Testis (tissue), 3 donors: ENCODE results near the gene APBB3. TPM values are rescaled to one million over a fixed set of nuclear protein-coding genes. Genes with fewer than 3 reads are reported as not detected.
"Not testable (repeated sequence)": the region's sequence is repeated elsewhere in the genome, so short reads cannot be mapped to it uniquely, and the experiment has no call there.

Experiments used
- DNase-seq: peaks from one replicate; pipeline ENCODE4 v3.0.0-alpha.2; 2019
- H3K27ac ChIP-seq, 2 donors: fragments of 200-600 bp; sonication (generic); one replicate each; pipeline ENCODE4 v1.5.1; 2019
- H3K27me3 ChIP-seq: fragments of 200-600 bp; sonication (generic); one replicate; pipeline ENCODE4 v1.5.1; 2019
- H3K36me3 ChIP-seq: fragments of 200-600 bp; sonication (generic); one replicate; pipeline ENCODE4 v1.5.1; 2017; ENCODE audit warnings: low read depth; ENCODE audit errors: missing control alignments
- H3K4me1 ChIP-seq: fragments of 200-600 bp; sonication (generic); one replicate; pipeline ENCODE4 v1.5.1; 2019
- H3K4me3 ChIP-seq, 2 donors: fragments of 200-600 bp; sonication (generic); one replicate each; pipeline ENCODE4 v1.5.1; 2017 to 2019
- H3K9me3 ChIP-seq: fragments of 200-600 bp; sonication (generic); one replicate; pipeline ENCODE4 v1.5.1; 2017
- POLR2A ChIP-seq: fragments of 450-650 bp; IDR thresholded peaks from one replicate; pipeline ENCODE4 v1.6.1; 2017; ENCODE audit warnings: antibody characterized with exemption, mild to moderate bottlenecking, moderate library complexity
- WGBS, 2 donors: methylation state at CpG; one replicate each; pipeline ENCODE4 v1.1.5; 2018; 5-methylcytosine and 5-hydroxymethylcytosine counted together
- intact Hi-C: fragments of 100-400 bp; cut with DNase I; formaldehyde crosslinking; loops from one replicate; pipeline ENCODE4 v1.15.1; 2023; ENCODE audit warnings: low total_unique reads
- polyA plus RNA-seq: library from polyadenylated mRNA; stranded (reverse); fragments of 350-450 nt; fragmentation: Illumina TruSeq; extraction: RNeasy Lipid Tissue Mini Kit (QIAGEN cat#74804); gene quantifications from one replicate; pipeline ENCODE4 v1.2.3, GENCODE V29; 2014; ENCODE audit warnings: low read depth, low replicate concordance; ENCODE audit not compliant: insufficient read depth
- total RNA-seq, 2 donors: library from RNA; depleted of rRNA; stranded (reverse); fragments of >200 nt; gene quantifications; one replicate each; pipeline ENCODE4 v1.2.3, GENCODE V29; 2016
- TF ChIP-seq, protein P1 (sequence below), 3 experiments: fragments of 450-650 bp in 2 of 3; fragments of 200-600 bp in 1 of 3; sonication (generic) in 1 of 3; IDR thresholded peaks; one replicate each; pipeline ENCODE4 v1.5.1; 2016 to 2019; ENCODE audit warnings: antibody characterized with exemption in 3 of 3, mild to moderate bottlenecking in 2 of 3, moderate library complexity in 1 of 3

The APBB3 gene
- total and polyA plus RNA-seq, 3 donors from 2014 or later: 73.1 to 129 (median 122) TPM

DNA sequence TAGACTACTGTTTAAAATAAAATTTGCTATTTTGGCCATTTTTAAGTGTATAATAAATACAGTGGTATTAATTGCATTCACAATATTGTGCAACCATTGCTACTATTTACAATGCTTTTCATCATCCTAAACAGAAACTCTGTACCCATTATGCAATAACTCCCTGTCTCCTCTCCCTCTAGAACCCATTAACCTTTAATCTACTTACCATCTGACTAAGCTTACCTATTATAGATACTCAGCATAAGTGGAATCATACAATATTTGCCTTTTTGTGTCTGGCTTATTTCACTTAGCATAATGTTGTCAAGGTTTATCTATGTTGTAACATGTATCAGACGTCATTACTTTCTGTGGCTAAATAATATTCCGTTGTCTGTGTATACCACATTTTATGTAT, 42.6 kb upstream of the APBB3 start:
- H3K4me3 ChIP-seq: no peak overlapping the region
- TF ChIP-seq, protein P1, sequence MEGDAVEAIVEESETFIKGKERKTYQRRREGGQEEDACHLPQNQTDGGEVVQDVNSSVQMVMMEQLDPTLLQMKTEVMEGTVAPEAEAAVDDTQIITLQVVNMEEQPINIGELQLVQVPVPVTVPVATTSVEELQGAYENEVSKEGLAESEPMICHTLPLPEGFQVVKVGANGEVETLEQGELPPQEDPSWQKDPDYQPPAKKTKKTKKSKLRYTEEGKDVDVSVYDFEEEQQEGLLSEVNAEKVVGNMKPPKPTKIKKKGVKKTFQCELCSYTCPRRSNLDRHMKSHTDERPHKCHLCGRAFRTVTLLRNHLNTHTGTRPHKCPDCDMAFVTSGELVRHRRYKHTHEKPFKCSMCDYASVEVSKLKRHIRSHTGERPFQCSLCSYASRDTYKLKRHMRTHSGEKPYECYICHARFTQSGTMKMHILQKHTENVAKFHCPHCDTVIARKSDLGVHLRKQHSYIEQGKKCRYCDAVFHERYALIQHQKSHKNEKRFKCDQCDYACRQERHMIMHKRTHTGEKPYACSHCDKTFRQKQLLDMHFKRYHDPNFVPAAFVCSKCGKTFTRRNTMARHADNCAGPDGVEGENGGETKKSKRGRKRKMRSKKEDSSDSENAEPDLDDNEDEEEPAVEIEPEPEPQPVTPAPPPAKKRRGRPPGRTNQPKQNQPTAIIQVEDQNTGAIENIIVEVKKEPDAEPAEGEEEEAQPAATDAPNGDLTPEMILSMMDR (IDR thresholded peaks at IDR 0.05): no peak
- no peak for TF ChIP-seq POLR2A
- WGBS, 2 donors: 82 to 84% methylated on average over 2 of the region's 2 CpGs
- H3K4me1 ChIP-seq: peaks cover 4% of the 10 kb centered on the region
- no peaks in the 10 kb centered on the region for H3K27me3 ChIP-seq
- intact Hi-C loops: no loop called here
- no peaks in the 10 kb centered on the region for H3K9me3 ChIP-seq
- H3K36me3 ChIP-seq: no peaks in the 10 kb centered on the region
- no peak overlapping the region for H3K27ac ChIP-seq
- DNase-seq: no peak

GRCh38 chr5:140605879-140606278, 41.5 kb upstream of the APBB3 start:
- Histone ChIP-seq H3K36me3 (no peaks in the 10 kb centered on the region), H3K4me1 (no peaks in the 10 kb centered on the region), H3K4me3 (no peak overlapping the region), H3K27me3 (no peaks in the 10 kb centered on the region), H3K9me3 (no peaks in the 10 kb centered on the region), H3K27ac (no peak overlapping the region)
- WGBS, 2 donors: 80 to 81% methylated on average over 3 of the region's 3 CpGs
- intact Hi-C loops: no loop called here
- no peak for DNase-seq
- no peak for TF ChIP-seq POLR2A

- 94% methylated on average over 2 of the region's 2 CpGs for WGBS, 2 donors
- intact Hi-C loops: no loop called here
- Histone ChIP-seq H3K4me3 (no peak overlapping the region), H3K27me3 (no peaks in the 10 kb centered on the region), H3K36me3 (no peaks in the 10 kb centered on the region), H3K27ac (no peak overlapping the region), H3K4me1 (no peaks in the 10 kb centered on the region), H3K9me3 (no peaks in the 10 kb centered on the region)
- TF ChIP-seq, protein P1 (IDR thresholded peaks at IDR 0.05): no peak
- TF ChIP-seq POLR2A: no peak
- DNase-seq: no peak
These were observed 39.3 kb upstream of the APBB3 start for GRCh38 chr5:140603734-140604133.

GRCh38 chr5:140603446-140603698, 39.0 kb upstream of the APBB3 start:
- 94 to 99% methylated on average over 4 of the region's 4 CpGs for WGBS, 2 donors
- H3K4me1 ChIP-seq, intact Hi-C loops, DNase-seq, H3K27ac ChIP-seq, H3K4me3 ChIP-seq, H3K9me3 ChIP-seq, H3K36me3 ChIP-seq, H3K27me3 ChIP-seq: not testable (repeated sequence)

- DNase-seq: no peak
- Histone ChIP-seq H3K27ac (no peak overlapping the region), H3K27me3 (no peaks in the 10 kb centered on the region), H3K4me1 (no peaks in the 10 kb centered on the region), H3K4me3 (no peak overlapping the region), H3K36me3 (no peaks in the 10 kb centered on the region), H3K9me3 (no peaks in the 10 kb centered on the region)
- intact Hi-C loops: no loop called here
- 73 to 82% methylated on average over 4 of the region's 4 CpGs for WGBS, 2 donors
- TF ChIP-seq POLR2A: no peak
- TF ChIP-seq, protein P1 (IDR thresholded peaks at IDR 0.05): no peak
These were observed 37.7 kb upstream of the APBB3 start for GRCh38 chr5:140602147-140602546.

GRCh38 chr5:140600096-140600495, 35.7 kb upstream of the APBB3 start:
- Histone ChIP-seq H3K4me3 (no peak overlapping the region), H3K36me3 (no peaks in the 10 kb centered on the region), H3K4me1 (peaks cover 16% of the 10 kb centered on the region), H3K9me3 (no peaks in the 10 kb centered on the region), H3K27ac (no peak overlapping the region), H3K27me3 (no peaks in the 10 kb centered on the region)
- no peak for DNase-seq
- intact Hi-C loops: no loop called here
- TF ChIP-seq POLR2A: no peak
- TF ChIP-seq, protein P1 (IDR thresholded peaks at IDR 0.05): no peak
